H9 (cell line): Measurements from ENCODE around the gene ZNF184. TPM values are rescaled to one million over a fixed set of nuclear protein-coding genes. Genes with fewer than 3 reads are reported as not detected.

Experiments used
- DNase-seq: peaks from one replicate; pipeline ENCODE4 v3.0.0-alpha.2; 2017
- H2AFZ ChIP-seq: one replicate; pipeline ENCODE4 v1.6.1; 2013; ENCODE audit warnings: mild to moderate bottlenecking, low read length, control low read depth, moderate library complexity
- H2AK5ac ChIP-seq: 2 replicates; pipeline ENCODE4 v1.6.1; 2013; ENCODE audit warnings: low read length, control low read depth, mixed read lengths; ENCODE audit not compliant: insufficient read length
- H2BK120ac ChIP-seq: one replicate; pipeline ENCODE4 v1.6.1; 2013; ENCODE audit warnings: low read depth, mild to moderate bottlenecking, low read length, control low read depth, inconsistent platforms; ENCODE audit not compliant: poor library complexity, severe bottlenecking
- H2BK12ac ChIP-seq: 2 replicates; pipeline ENCODE4 v1.6.1; 2013; ENCODE audit warnings: low read length, control low read depth, mixed read lengths, low read depth; ENCODE audit not compliant: insufficient read length
- H2BK15ac ChIP-seq: 2 replicates; pipeline ENCODE4 v1.6.1; 2013; ENCODE audit warnings: low read depth, low read length, control low read depth
- H2BK20ac ChIP-seq: one replicate; pipeline ENCODE4 v1.6.1; 2013; ENCODE audit warnings: low read depth, mild to moderate bottlenecking, low read length, control low read depth, inconsistent platforms; ENCODE audit not compliant: poor library complexity, severe bottlenecking
- H2BK5ac ChIP-seq: 2 replicates; pipeline ENCODE4 v1.6.1; 2013; ENCODE audit warnings: low read length, control low read depth, mixed read lengths; ENCODE audit not compliant: insufficient read length
- H3K14ac ChIP-seq: 2 replicates; pipeline ENCODE4 v1.6.1; 2013; ENCODE audit warnings: low read length, control low read depth; ENCODE audit not compliant: insufficient read depth
- H3K18ac ChIP-seq: 2 replicates; pipeline ENCODE4 v1.6.1; 2013; ENCODE audit warnings: low read depth, mild to moderate bottlenecking, mixed read lengths, low read length, control low read depth; ENCODE audit not compliant: insufficient read length
- H3K23ac ChIP-seq: 2 replicates; pipeline ENCODE4 v1.6.1; 2013; ENCODE audit warnings: low read length, control low read depth, mixed read lengths, low read depth; ENCODE audit not compliant: insufficient read length
- H3K23me2 ChIP-seq: 2 replicates; pipeline ENCODE4 v1.6.1; 2013; ENCODE audit warnings: low read depth, mild to moderate bottlenecking, mixed read lengths, low read length, control low read depth; ENCODE audit not compliant: insufficient read length, poor library complexity, severe bottlenecking
- H3K27ac ChIP-seq: 2 replicates; pipeline ENCODE4 v1.5.1; 2013; ENCODE audit warnings: low read length, control low read depth, mixed read lengths, low read depth; ENCODE audit not compliant: insufficient read length
- H3K27me3 ChIP-seq: 2 replicates; pipeline ENCODE4 v1.6.1; 2013; ENCODE audit warnings: low read length, control low read depth, inconsistent platforms; ENCODE audit not compliant: insufficient read depth
- H3K4ac ChIP-seq: 2 replicates; pipeline ENCODE4 v1.6.1; 2013; ENCODE audit warnings: low read depth, mild to moderate bottlenecking, control low read depth, inconsistent platforms, low read length, moderate library complexity
- H3K4me1 ChIP-seq: 2 replicates; pipeline ENCODE4 v1.6.1; 2013; ENCODE audit warnings: low read length, control low read depth, inconsistent platforms; ENCODE audit not compliant: insufficient read depth
- H3K4me2 ChIP-seq: 2 replicates; pipeline ENCODE4 v1.6.1; 2013; ENCODE audit warnings: low read length, control low read depth, mixed read lengths; ENCODE audit not compliant: insufficient read length, insufficient read depth
- H3K56ac ChIP-seq: 2 replicates; pipeline ENCODE4 v1.6.1; 2013; ENCODE audit warnings: low read depth, mild to moderate bottlenecking, mixed read lengths, low read length, control low read depth; ENCODE audit not compliant: insufficient read length
- H3K79me1 ChIP-seq: 2 replicates; pipeline ENCODE4 v1.6.1; 2013; ENCODE audit warnings: low read depth, mild to moderate bottlenecking, moderate library complexity, low read length, control low read depth, inconsistent platforms; ENCODE audit not compliant: insufficient read depth, poor library complexity, severe bottlenecking
- H3K79me2 ChIP-seq: 2 replicates; pipeline ENCODE4 v1.6.1; 2013; ENCODE audit warnings: low read length, control low read depth, inconsistent platforms; ENCODE audit not compliant: insufficient read depth
- H3K9ac ChIP-seq: 2 replicates; pipeline ENCODE4 v1.6.1; 2013; ENCODE audit warnings: low read length, control low read depth, mixed read lengths; ENCODE audit not compliant: insufficient read length; ENCODE audit errors: extremely low read depth
- H3K9me3 ChIP-seq: one replicate; pipeline ENCODE4 v1.6.1; 2013; ENCODE audit warnings: low read depth, low read length, inconsistent platforms; ENCODE audit not compliant: control insufficient read depth
- H3T11ph ChIP-seq: one replicate; pipeline ENCODE4 v1.6.1; 2013; ENCODE audit warnings: mild to moderate bottlenecking, low read length, control low read depth, inconsistent platforms
- H4K20me1 ChIP-seq: one replicate; pipeline ENCODE4 v1.6.1; 2013; ENCODE audit not compliant: control insufficient read depth, insufficient read length, insufficient read depth
- H4K5ac ChIP-seq: 2 replicates; pipeline ENCODE4 v1.6.1; 2013; ENCODE audit warnings: low read depth, mild to moderate bottlenecking, mixed read lengths, low read length, control low read depth; ENCODE audit not compliant: insufficient read length
- H4K8ac ChIP-seq: replicated peaks from 2 replicates; pipeline ENCODE4 v1.6.1; 2013; ENCODE audit warnings: low read length, control low read depth, mixed read lengths, low read depth; ENCODE audit not compliant: insufficient read length
- H4K91ac ChIP-seq: 2 replicates; pipeline ENCODE4 v1.6.1; 2013; ENCODE audit warnings: low read depth, mild to moderate bottlenecking, moderate library complexity, mixed read lengths, low read length, control low read depth; ENCODE audit not compliant: insufficient read length
- H3K27ac Mint-ChIP-seq, 3 experiments: 2 replicates in 2 of 3; 3 replicates in 1 of 3; pipeline ENCODE4 v1.8.0; 2020 to 2021; ENCODE audit warnings: mixed read lengths in 3 of 3, mild to moderate bottlenecking in 1 of 3, moderate library complexity in 1 of 3
- H3K27me3 Mint-ChIP-seq: 2 replicates; pipeline ENCODE4 v1.8.0; 2021; ENCODE audit warnings: low read depth, mild to moderate bottlenecking, moderate library complexity, mixed read lengths
- H3K36me3 Mint-ChIP-seq, 3 experiments: 2 replicates in 2 of 3; 3 replicates in 1 of 3; pipeline ENCODE4 v1.8.0; 2020 to 2021; ENCODE audit warnings: low read depth in 3 of 3, mixed read lengths in 3 of 3; ENCODE audit not compliant: insufficient read depth in 1 of 3
- H3K4me1 Mint-ChIP-seq, 2 experiments: 2 replicates each; pipeline ENCODE4 v1.8.0; 2020; ENCODE audit warnings: mixed read lengths in 2 of 2
- H3K4me3 Mint-ChIP-seq, 2 experiments: 2 replicates in 1 of 2; 3 replicates in 1 of 2; pipeline ENCODE4 v1.8.0; 2020 to 2021; ENCODE audit warnings: mild to moderate bottlenecking in 2 of 2, mixed read lengths in 2 of 2, moderate library complexity in 1 of 2
- H3K9me3 Mint-ChIP-seq, 2 experiments: 2 replicates in 1 of 2; 3 replicates in 1 of 2; pipeline ENCODE4 v1.8.0; 2020; ENCODE audit warnings: mild to moderate bottlenecking in 2 of 2, mixed read lengths in 2 of 2, moderate library complexity in 1 of 2
- WGBS: extraction: QIAGEN DNeasy Blood & Tissue Kit; methylation state at CpG from one replicate; pipeline ENCODE4 v1.1.7; 2013; ENCODE audit warnings: missing lambda C conversion rate, low lambda C conversion rate, mixed read lengths; ENCODE audit not compliant: insufficient read length; ENCODE audit errors: extremely low coverage; 5-methylcytosine and 5-hydroxymethylcytosine counted together
- total RNA-seq: library from RNA; stranded (reverse); gene quantifications from 2 replicates; pipeline ENCODE4 v1.2.1, GENCODE V29; 2021
- TF ChIP-seq, protein P1 (sequence below): fragments of 200-600 bp; sonication (generic); conservative IDR thresholded peaks from 3 replicates; pipeline ENCODE4 v1.8.0; 2021; ENCODE audit warnings: antibody characterized with exemption, mild to moderate bottlenecking

ZNF184 gene
- total RNA-seq, 1 experiment from 2014 or later, result 6.3 TPM

DNA sequence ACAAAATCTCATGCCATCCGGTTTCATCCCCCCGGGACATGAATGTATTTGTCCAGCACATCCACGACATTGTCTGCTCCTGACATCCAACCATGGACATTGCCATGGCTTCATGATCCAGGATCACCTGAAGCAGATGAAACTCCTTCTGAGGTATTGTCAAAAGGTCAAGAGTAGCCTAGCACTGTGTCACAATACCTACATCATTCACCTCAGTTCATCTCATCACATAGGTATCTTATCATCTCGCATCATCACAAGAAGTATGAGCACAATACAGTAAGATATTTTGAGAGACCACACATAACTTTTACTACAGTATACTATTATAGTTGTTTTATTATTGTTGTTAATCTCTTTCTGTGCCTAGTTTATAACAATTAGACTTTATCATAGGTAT, 33.5 kb downstream of the ZNF184 start:
- H3K9me3 Mint-ChIP-seq, result peaks cover 24 to 36% of the 10 kb centered on the region in 2 experiments
- H3K9ac ChIP-seq, result no peak overlapping the region
- H3K27ac ChIP-seq, result no peak overlapping the region
- H2AK5ac ChIP-seq, result no peak overlapping the region
- H2AFZ ChIP-seq, result no peak overlapping the region
- no peaks in the 10 kb centered on the region for H3K4me1 ChIP-seq
- H4K20me1 ChIP-seq, result no peaks in the 10 kb centered on the region
- no peaks in the 10 kb centered on the region for H3K79me2 ChIP-seq
- no peaks in the 10 kb centered on the region; a peak in 2 of 7 replicates for H3K36me3 Mint-ChIP-seq
- H3T11ph ChIP-seq, result no peak overlapping the region
- H4K8ac ChIP-seq, result no peak overlapping the region
- H3K79me1 ChIP-seq, result no peaks in the 10 kb centered on the region
- H2BK15ac ChIP-seq, result no peak overlapping the region
- no peaks in the 10 kb centered on the region for H3K9me3 ChIP-seq
- no peak overlapping the region for H2BK5ac ChIP-seq
- H4K5ac ChIP-seq, result no peak overlapping the region
- H2BK120ac ChIP-seq, result no peak overlapping the region
- TF ChIP-seq, protein P1, sequence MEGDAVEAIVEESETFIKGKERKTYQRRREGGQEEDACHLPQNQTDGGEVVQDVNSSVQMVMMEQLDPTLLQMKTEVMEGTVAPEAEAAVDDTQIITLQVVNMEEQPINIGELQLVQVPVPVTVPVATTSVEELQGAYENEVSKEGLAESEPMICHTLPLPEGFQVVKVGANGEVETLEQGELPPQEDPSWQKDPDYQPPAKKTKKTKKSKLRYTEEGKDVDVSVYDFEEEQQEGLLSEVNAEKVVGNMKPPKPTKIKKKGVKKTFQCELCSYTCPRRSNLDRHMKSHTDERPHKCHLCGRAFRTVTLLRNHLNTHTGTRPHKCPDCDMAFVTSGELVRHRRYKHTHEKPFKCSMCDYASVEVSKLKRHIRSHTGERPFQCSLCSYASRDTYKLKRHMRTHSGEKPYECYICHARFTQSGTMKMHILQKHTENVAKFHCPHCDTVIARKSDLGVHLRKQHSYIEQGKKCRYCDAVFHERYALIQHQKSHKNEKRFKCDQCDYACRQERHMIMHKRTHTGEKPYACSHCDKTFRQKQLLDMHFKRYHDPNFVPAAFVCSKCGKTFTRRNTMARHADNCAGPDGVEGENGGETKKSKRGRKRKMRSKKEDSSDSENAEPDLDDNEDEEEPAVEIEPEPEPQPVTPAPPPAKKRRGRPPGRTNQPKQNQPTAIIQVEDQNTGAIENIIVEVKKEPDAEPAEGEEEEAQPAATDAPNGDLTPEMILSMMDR, result no peak
- no peak overlapping the region for H3K4me2 ChIP-seq
- H3K56ac ChIP-seq, result no peak overlapping the region
- no peak for DNase-seq
- H3K27me3 ChIP-seq, result no peaks in the 10 kb centered on the region
- no peak overlapping the region for H3K23ac ChIP-seq
- H3K27me3 Mint-ChIP-seq, result no peaks in the 10 kb centered on the region
- H3K27ac Mint-ChIP-seq, result no peak overlapping the region
- no peak overlapping the region for H3K4ac ChIP-seq
- no peaks in the 10 kb centered on the region for H3K23me2 ChIP-seq
- no peak overlapping the region for H3K4me3 Mint-ChIP-seq
- H4K91ac ChIP-seq, result no peak overlapping the region
- H3K18ac ChIP-seq, result no peak overlapping the region
- no peak overlapping the region for H3K14ac ChIP-seq
- no peaks in the 10 kb centered on the region for H3K4me1 Mint-ChIP-seq
- no peak overlapping the region for H2BK20ac ChIP-seq
- no CpG with 5 or more reads among the region's 4 CpGs for WGBS
- no peak overlapping the region for H2BK12ac ChIP-seq
